Testis (tissue), 2 donors: ENCODE measurements around the gene MNS1.

Experiments
- POLR2A ChIP-seq: fragments of 450-650 bp; IDR thresholded peaks from one replicate; pipeline ENCODE4 v1.6.1; 2017; ENCODE audit warnings: antibody characterized with exemption, mild to moderate bottlenecking, moderate library complexity
- TF ChIP-seq, protein P1 (sequence below), 3 experiments: fragments of 450-650 bp in 2 of 3; fragments of 200-600 bp in 1 of 3; sonication (generic) in 1 of 3; IDR thresholded peaks; one replicate each; pipeline ENCODE4 v1.5.1; 2016 to 2019; ENCODE audit warnings: antibody characterized with exemption in 3 of 3, mild to moderate bottlenecking in 2 of 3, moderate library complexity in 1 of 3

DNA sequence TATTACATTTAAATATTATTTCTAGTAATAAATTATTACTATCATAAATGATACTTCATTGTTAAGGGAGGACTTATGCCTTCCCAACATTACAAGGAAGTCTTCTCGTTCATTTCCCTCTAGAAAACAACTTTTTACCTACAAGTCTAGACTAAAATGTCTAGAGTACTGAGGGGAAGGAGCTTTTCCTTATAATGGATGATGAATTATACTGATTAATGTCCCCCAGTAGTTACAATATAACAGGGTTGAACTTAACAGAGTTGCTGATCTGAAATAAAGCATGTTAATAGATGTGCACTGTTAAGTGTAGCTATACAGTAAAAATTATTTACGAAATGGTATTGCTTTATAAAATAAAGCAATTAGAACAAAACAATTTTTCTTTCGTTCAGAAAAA, 2.7 kb upstream of the MNS1 start:
- TF ChIP-seq, protein P1, sequence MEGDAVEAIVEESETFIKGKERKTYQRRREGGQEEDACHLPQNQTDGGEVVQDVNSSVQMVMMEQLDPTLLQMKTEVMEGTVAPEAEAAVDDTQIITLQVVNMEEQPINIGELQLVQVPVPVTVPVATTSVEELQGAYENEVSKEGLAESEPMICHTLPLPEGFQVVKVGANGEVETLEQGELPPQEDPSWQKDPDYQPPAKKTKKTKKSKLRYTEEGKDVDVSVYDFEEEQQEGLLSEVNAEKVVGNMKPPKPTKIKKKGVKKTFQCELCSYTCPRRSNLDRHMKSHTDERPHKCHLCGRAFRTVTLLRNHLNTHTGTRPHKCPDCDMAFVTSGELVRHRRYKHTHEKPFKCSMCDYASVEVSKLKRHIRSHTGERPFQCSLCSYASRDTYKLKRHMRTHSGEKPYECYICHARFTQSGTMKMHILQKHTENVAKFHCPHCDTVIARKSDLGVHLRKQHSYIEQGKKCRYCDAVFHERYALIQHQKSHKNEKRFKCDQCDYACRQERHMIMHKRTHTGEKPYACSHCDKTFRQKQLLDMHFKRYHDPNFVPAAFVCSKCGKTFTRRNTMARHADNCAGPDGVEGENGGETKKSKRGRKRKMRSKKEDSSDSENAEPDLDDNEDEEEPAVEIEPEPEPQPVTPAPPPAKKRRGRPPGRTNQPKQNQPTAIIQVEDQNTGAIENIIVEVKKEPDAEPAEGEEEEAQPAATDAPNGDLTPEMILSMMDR (IDR thresholded peaks at IDR 0.05): no peak
- TF ChIP-seq POLR2A: no peak
